IMR-90 (cell line): ENCODE data around the gene CGREF1. TPM values are rescaled to one million over a fixed set of nuclear protein-coding genes. Genes with fewer than 3 reads are reported as not detected.
A peak's percentile ranks its signal among the peaks of the same experiment; 100 is the strongest.

Experiments
- ATAC-seq: fragments of 200-7000 bp; cut with Tn5 transposase; 2 replicates; pipeline ENCODE4 v1.9.1; 2020; ENCODE audit warnings: low read depth, mild to moderate bottlenecking, moderate library complexity
- BruUV-seq: library from RNA; stranded (reverse); fragments of 400-500 nt; replicated peaks from 2 replicates; lab custom pipeline; 2021; lab: Mats Ljungman, UMichigan
- CTCF ChIA-PET: fragments of 300-600 bp; formaldehyde crosslinking; extraction: SDS; loops from one replicate; lab custom pipeline; 2021; ENCODE audit warnings: antibody characterized with exemption; lab: Yijun Ruan, JAX
- POLR2A ChIA-PET: fragments of 300-600 bp; sonication (Branson Sonifier 250); formaldehyde crosslinking; loops from one replicate; lab custom pipeline; 2022; ENCODE audit warnings: antibody characterized with exemption; ENCODE audit not compliant: unreplicated experiment; lab: Charles Lee
- DNase-seq: peaks from one replicate; pipeline ENCODE4 v3.0.0; 2013
- H2AFZ ChIP-seq: replicated peaks from 2 replicates; pipeline ENCODE3; 2013; ENCODE audit warnings: low read length, mild to moderate bottlenecking; ENCODE audit not compliant: poor library complexity
- H2AK5ac ChIP-seq: 2 replicates; pipeline ENCODE4 v1.6.1; 2013; ENCODE audit warnings: low read depth, low read length, inconsistent platforms
- H2AK9ac ChIP-seq: replicated peaks from 2 replicates; pipeline ENCODE3; 2013; ENCODE audit warnings: mild to moderate bottlenecking, low read depth, low read length, moderate library complexity; ENCODE audit not compliant: poor library complexity
- H2BK120ac ChIP-seq: 2 replicates; pipeline ENCODE4 v1.6.1; 2013; ENCODE audit warnings: low read depth, low read length, inconsistent platforms
- H2BK15ac ChIP-seq: 3 replicates; pipeline ENCODE4 v1.6.1; 2013; ENCODE audit warnings: low read depth, low read length, inconsistent platforms
- H2BK20ac ChIP-seq: 2 replicates; pipeline ENCODE4 v1.6.1; 2013; ENCODE audit warnings: low read depth, mild to moderate bottlenecking, inconsistent platforms, low read length, moderate library complexity
- H2BK5ac ChIP-seq: 2 replicates; pipeline ENCODE4 v1.6.1; 2013; ENCODE audit warnings: mild to moderate bottlenecking, low read depth, low read length, inconsistent platforms; ENCODE audit not compliant: poor library complexity, severe bottlenecking
- H3K14ac ChIP-seq: replicated peaks from 2 replicates; pipeline ENCODE4 v1.6.1; 2013; ENCODE audit warnings: low read depth, low read length, inconsistent platforms
- H3K18ac ChIP-seq: 2 replicates; pipeline ENCODE4 v1.6.1; 2013; ENCODE audit warnings: low read depth, low read length, control low read depth
- H3K23ac ChIP-seq: 2 replicates; pipeline ENCODE4 v1.6.1; 2013; ENCODE audit warnings: low read depth, low read length, inconsistent platforms
- H3K27ac ChIP-seq: 2 replicates; pipeline ENCODE4 v1.5.1; 2013; ENCODE audit warnings: mild to moderate bottlenecking, control low read depth, low read length; ENCODE audit not compliant: insufficient read depth
- H3K27me3 ChIP-seq: 2 replicates; pipeline ENCODE4 v1.6.1; 2013; ENCODE audit warnings: low read length; ENCODE audit not compliant: control insufficient read depth, insufficient read depth
- H3K36me3 ChIP-seq: 2 replicates; pipeline ENCODE4 v1.6.1; 2013; ENCODE audit warnings: low read length, mixed read lengths; ENCODE audit not compliant: control insufficient read depth, insufficient read depth
- H3K4ac ChIP-seq: 2 replicates; pipeline ENCODE4 v1.6.1; 2013; ENCODE audit warnings: low read depth, low read length, inconsistent platforms
- H3K4me1 ChIP-seq: 2 replicates; pipeline ENCODE4 v1.6.1; 2013; ENCODE audit warnings: low read length, mixed read lengths; ENCODE audit not compliant: control insufficient read depth, insufficient read depth
- H3K4me2 ChIP-seq: 2 replicates; pipeline ENCODE4 v1.6.1; 2013; ENCODE audit warnings: low read depth, mild to moderate bottlenecking, control low read depth, low read length, moderate library complexity
- H3K4me3 ChIP-seq: 2 replicates; pipeline ENCODE4 v1.5.1; 2013; ENCODE audit warnings: low read depth, mild to moderate bottlenecking, control low read depth, low read length, moderate library complexity; ENCODE audit not compliant: insufficient read depth
- H3K56ac ChIP-seq: 2 replicates; pipeline ENCODE4 v1.6.1; 2013; ENCODE audit warnings: low read length, inconsistent platforms; ENCODE audit not compliant: insufficient read depth; ENCODE audit errors: extremely low read depth
- H3K79me1 ChIP-seq, 2 experiments: 2 replicates each; pipeline ENCODE4 v1.6.1; 2013; ENCODE audit warnings: low read length in 2 of 2, inconsistent platforms in 1 of 2, low read depth in 1 of 2
- H3K9ac ChIP-seq: 2 replicates; pipeline ENCODE4 v1.6.1; 2013; ENCODE audit warnings: low read depth, low read length, control low read depth
- H3K9me1 ChIP-seq: 2 replicates; pipeline ENCODE4 v1.6.1; 2013; ENCODE audit warnings: low read length, inconsistent platforms; ENCODE audit not compliant: insufficient read depth
- H3K9me3 ChIP-seq: 2 replicates; pipeline ENCODE4 v1.6.1; 2013; ENCODE audit warnings: low read length; ENCODE audit not compliant: control insufficient read depth, insufficient read depth
- H4K20me1 ChIP-seq: 2 replicates; pipeline ENCODE4 v1.6.1; 2013; ENCODE audit warnings: low read length, inconsistent platforms; ENCODE audit not compliant: insufficient read depth
- H4K5ac ChIP-seq: 2 replicates; pipeline ENCODE4 v1.6.1; 2013; ENCODE audit warnings: mild to moderate bottlenecking, low read depth, low read length, control low read depth
- H4K8ac ChIP-seq, 2 experiments: 2 replicates each; pipeline ENCODE4 v1.6.1; 2013; ENCODE audit warnings: low read depth in 2 of 2, low read length in 2 of 2, control low read depth in 1 of 2, inconsistent platforms in 1 of 2
- H4K91ac ChIP-seq: 2 replicates; pipeline ENCODE4 v1.6.1; 2013; ENCODE audit warnings: low read depth, low read length, inconsistent platforms; ENCODE audit not compliant: insufficient read depth
- CEBPB ChIP-seq: IDR thresholded peaks from 2 replicates; pipeline ENCODE4 v1.6.1; 2012; ENCODE audit warnings: low read depth, low read length, improper control_type of control experiment
- NFE2L2 ChIP-seq: fragments of 150-350 bp; IDR thresholded peaks from 2 replicates; pipeline ENCODE4 v1.6.1; 2016; ENCODE audit warnings: low read depth, mild to moderate bottlenecking, low read length
- POLR2A ChIP-seq: IDR thresholded peaks from 2 replicates; pipeline ENCODE4 v1.6.1; 2012; ENCODE audit warnings: mild to moderate bottlenecking, low read depth, low read length
- WGBS, 2 experiments: methylation state at CpG; one replicate each; pipeline versions ENCODE4 v1.1.5 to v1.1.7; 2013; ENCODE audit warnings: missing lambda C conversion rate in 2 of 2; ENCODE audit not compliant: insufficient read length in 1 of 2; ENCODE audit errors: extremely low coverage in 2 of 2; 5-methylcytosine and 5-hydroxymethylcytosine counted together
- dilution Hi-C: fragments of 300-500 bp; cut with HindIII; formaldehyde crosslinking; loops from one replicate; pipeline ENCODE4 v1.14.3; 2018; ENCODE audit warnings: low sequenced_read_pairs; ENCODE audit not compliant: unreplicated experiment
- in situ Hi-C: fragments of 300-500 bp; cut with MboI; formaldehyde crosslinking; loops from 3 replicates; pipeline ENCODE4 v1.14.3; 2019; ENCODE audit warnings: low sequenced_read_pairs, inconsistent platforms, mixed read lengths
- intact Hi-C: fragments of 100-400 bp; cut with micrococcal nuclease; formaldehyde crosslinking; loops from 2 replicates; pipeline ENCODE4 v1.10.0; 2022
- polyA plus RNA-seq, 3 experiments: library from polyadenylated mRNA; depleted of rRNA; stranded (reverse); fragments of >200 nt; gene quantifications; 2 replicates each; pipeline ENCODE4 v1.2.3, GENCODE V29; 2012; ENCODE audit warnings: low replicate concordance in 1 of 3
- total RNA-seq: library from RNA; depleted of rRNA; stranded (reverse); fragments of >200 nt; gene quantifications from 2 replicates; pipeline ENCODE4 v1.2.3, GENCODE V29; 2012

The CGREF1 gene
- total and polyA plus RNA-seq, 2 of the 4 experiments (the other 2 are of a cell fraction), result 0.54 to 1.3 TPM

GRCh38 chr2:27095745-27096651, 22.9 kb downstream of the CGREF1 start:
- peaks cover 2% of the 10 kb centered on the region; the same call in 1 of the 2 replicates for H3K27me3 ChIP-seq
- H3K9me3 ChIP-seq, result no peaks in the 10 kb centered on the region
- no peak overlapping the region for H3K18ac ChIP-seq
- H3K4ac ChIP-seq, result no peak overlapping the region
- H3K4me1 ChIP-seq, result 0 out of 2 replicates have a peak, but pooled peaks cover 3% of the 10 kb centered on the region
- no peak overlapping the region for H3K56ac ChIP-seq
- H2BK15ac ChIP-seq, result no peak overlapping the region
- H2BK120ac ChIP-seq, result no peak overlapping the region
- intact Hi-C loops (no loop called here), in situ Hi-C loops (loop anchor here (5.0 kb wide), 1 partner anchor 186 kb away; the partner anchor contains the start of gene TRIM54), dilution Hi-C loops (no loop called here)
- no peak overlapping the region; the same call in 1 of the 2 replicates for H3K9ac ChIP-seq
- H3K4me2 ChIP-seq, result peak overlapping the region; percentile 84
- peak overlapping the region; percentile 63 for H2AK9ac ChIP-seq
- DNase-seq (peak; percentile 57), ATAC-seq (peak; percentile 88)
- H2AFZ ChIP-seq, result peak overlapping the region; percentile 98
- H4K20me1 ChIP-seq, result no peaks in the 10 kb centered on the region; the same call in 1 of the 2 replicates
- no peak overlapping the region for H3K27ac ChIP-seq
- ChIA-PET CTCF (no interaction called here), POLR2A (interaction anchor here (0.6 kb wide), 1 partner anchor 197 kb away, joined by 13 read pairs; no protein-coding TSS in a partner anchor)
- no peak overlapping the region for H3K23ac ChIP-seq
- H3K9me1 ChIP-seq, result peaks cover 7% of the 10 kb centered on the region; the same call in 1 of the 2 replicates
- H2BK20ac ChIP-seq, result no peak overlapping the region
- H3K79me1 ChIP-seq, result no peaks in the 10 kb centered on the region
- H3K14ac ChIP-seq, result no peak overlapping the region
- H4K8ac ChIP-seq, result peak overlapping the region; percentile 76 to 94
- no peak overlapping the region for H2BK5ac ChIP-seq
- H4K5ac ChIP-seq, result peak overlapping the region; percentile 92
- TF ChIP-seq NFE2L2 (no peak), CEBPB (0 out of 2 replicates have a peak, but pooled peaks have one; percentile 30), POLR2A (no peak)
- peak overlapping the region; percentile 20; the same call in 1 of the 2 replicates for H2AK5ac ChIP-seq
- H3K4me3 ChIP-seq, result no peak overlapping the region
- no peaks in the 10 kb centered on the region for H3K36me3 ChIP-seq
- BruUV-seq, result no TSS peak
- WGBS, 2 experiments, result no CpG with 5 or more reads among the region's 18 CpGs
- H4K91ac ChIP-seq, result no peak overlapping the region
